Neutrophil (primary cell): Measurements from ENCODE around the gene ZSWIM9.
A peak's percentile ranks its signal among the peaks of the same experiment; 100 is the strongest.

Experiments
- H3K27ac ChIP-seq: fragments of 200-600 bp; sonication (generic); 2 replicates; pipeline ENCODE4 v1.5.1; 2016; ENCODE audit warnings: mild to moderate bottlenecking, moderate library complexity
- H3K27me3 ChIP-seq: fragments of 200-600 bp; sonication (generic); 2 replicates; pipeline ENCODE4 v1.6.0; 2016; ENCODE audit warnings: mild to moderate bottlenecking
- H3K36me3 ChIP-seq: fragments of 200-600 bp; sonication (generic); 2 replicates; pipeline ENCODE4 v1.5.1; 2017
- H3K4me1 ChIP-seq, 2 experiments: fragments of 200-600 bp in 1 of 2; sonication (generic) in 1 of 2; 1 replicate in 1 of 2; 2 replicates in 1 of 2; pipeline versions ENCODE4 v1.5.1 to v1.6.1; 2013 to 2016; ENCODE audit warnings: low read depth in 1 of 2, low read length in 1 of 2, mild to moderate bottlenecking in 1 of 2, moderate library complexity in 1 of 2; ENCODE audit not compliant: control insufficient read depth in 1 of 2, insufficient read depth in 1 of 2
- H3K4me3 ChIP-seq, 2 experiments: fragments of 200-600 bp in 1 of 2; sonication (generic) in 1 of 2; 1 replicate in 1 of 2; 2 replicates in 1 of 2; pipeline ENCODE4 v1.5.1; 2013 to 2016; ENCODE audit warnings: low read depth in 1 of 2, low read length in 1 of 2, mild to moderate bottlenecking in 1 of 2, moderate library complexity in 1 of 2
- H3K9me3 ChIP-seq: fragments of 200-600 bp; sonication (generic); 2 replicates; pipeline ENCODE4 v1.5.1; 2016
- TF ChIP-seq, protein P1 (sequence below): fragments of 200-600 bp; sonication (generic); IDR thresholded peaks from 2 replicates; pipeline ENCODE4 v1.5.1; 2016; ENCODE audit warnings: antibody characterized with exemption

Gene ZSWIM9

DNA sequence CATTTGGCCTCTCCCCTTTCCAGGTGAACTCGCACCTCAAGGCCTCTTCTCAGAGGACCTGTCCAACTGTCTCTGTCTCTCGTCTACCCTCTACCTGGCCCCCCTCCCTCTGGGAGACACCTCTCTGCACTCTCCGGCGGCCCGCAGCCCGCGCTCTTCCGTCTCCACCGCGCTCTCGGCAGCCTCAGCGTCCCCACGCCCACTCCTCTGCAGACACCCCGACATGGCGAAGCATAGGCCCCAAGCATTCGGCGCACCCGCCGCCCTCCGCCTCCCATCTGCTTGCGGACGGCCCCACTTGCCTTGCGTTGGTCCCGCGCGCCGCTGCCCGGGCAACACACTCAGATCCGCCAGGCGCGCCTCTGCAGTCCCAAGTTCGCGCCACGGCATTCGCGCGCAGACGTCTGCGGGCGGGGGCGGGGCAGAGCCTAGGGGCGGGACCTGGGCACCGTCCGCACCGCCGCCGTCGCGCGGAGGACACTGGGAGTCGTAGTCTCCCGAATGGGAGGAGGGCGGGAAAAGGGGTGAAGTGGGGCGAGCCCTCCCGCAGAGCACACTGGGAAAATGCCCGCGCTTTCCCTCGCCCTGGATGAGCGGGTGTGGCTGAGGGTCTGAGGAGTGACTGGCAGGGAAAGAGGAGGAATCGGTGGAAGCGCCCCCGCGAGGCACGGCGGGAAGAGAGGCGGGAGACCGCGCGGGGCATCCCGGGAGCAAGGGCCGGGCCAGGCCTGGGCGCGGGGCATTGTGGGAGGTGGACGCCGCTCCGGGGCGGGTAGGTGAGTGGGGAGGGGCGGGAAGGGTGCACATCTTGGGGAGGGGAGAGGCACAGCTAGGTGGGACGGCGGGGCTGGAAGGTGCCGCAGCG is at the start of gene ZSWIM9, which contains the start of gene LIG1:
TSS of gene ZSWIM9 (plus strand) at position 742 of the 865 bp plus-strand sequence. CDS start 1,123 bp downstream, outside the sequence.
TSS of gene LIG1 (minus strand) at position 406 of the 865 bp plus-strand sequence. CDS start 4,778 bp downstream, outside the sequence.
- Histone ChIP-seq H3K27ac (peak within 1 kb of the TSS; percentile 82), H3K27me3 (no peaks in the 10 kb centered on the region), H3K9me3 (no peaks in the 10 kb centered on the region), H3K36me3 (no peaks in the 10 kb centered on the region), H3K4me3 (peak within 1 kb of the TSS; percentile 79 to 89), H3K4me1 (peaks cover 29 to 33% of the 10 kb centered on the region in 2 experiments)
- TF ChIP-seq, protein P1, sequence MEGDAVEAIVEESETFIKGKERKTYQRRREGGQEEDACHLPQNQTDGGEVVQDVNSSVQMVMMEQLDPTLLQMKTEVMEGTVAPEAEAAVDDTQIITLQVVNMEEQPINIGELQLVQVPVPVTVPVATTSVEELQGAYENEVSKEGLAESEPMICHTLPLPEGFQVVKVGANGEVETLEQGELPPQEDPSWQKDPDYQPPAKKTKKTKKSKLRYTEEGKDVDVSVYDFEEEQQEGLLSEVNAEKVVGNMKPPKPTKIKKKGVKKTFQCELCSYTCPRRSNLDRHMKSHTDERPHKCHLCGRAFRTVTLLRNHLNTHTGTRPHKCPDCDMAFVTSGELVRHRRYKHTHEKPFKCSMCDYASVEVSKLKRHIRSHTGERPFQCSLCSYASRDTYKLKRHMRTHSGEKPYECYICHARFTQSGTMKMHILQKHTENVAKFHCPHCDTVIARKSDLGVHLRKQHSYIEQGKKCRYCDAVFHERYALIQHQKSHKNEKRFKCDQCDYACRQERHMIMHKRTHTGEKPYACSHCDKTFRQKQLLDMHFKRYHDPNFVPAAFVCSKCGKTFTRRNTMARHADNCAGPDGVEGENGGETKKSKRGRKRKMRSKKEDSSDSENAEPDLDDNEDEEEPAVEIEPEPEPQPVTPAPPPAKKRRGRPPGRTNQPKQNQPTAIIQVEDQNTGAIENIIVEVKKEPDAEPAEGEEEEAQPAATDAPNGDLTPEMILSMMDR: peak; percentile 57

DNA sequence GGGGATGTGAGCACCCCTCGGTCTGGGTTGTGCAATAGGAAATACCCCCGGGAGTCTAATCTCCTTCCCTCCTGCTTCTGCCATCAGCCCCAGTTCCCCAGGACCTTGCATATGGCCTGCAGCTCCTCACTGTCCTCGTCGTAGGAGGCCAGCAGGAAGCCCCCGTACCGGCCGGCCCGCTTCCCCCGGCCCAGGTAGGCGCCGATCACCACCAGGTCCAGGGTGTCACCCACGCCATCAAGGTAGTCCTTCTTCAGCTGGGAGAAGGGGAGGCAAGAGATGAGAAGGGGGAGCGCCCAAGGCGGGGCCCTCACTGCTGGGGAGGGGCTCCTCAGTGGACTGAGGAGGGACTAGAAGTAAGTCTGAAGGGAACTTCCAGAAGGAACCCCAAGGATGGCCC is 49.4 kb upstream of the ZSWIM9 start:
- H3K36me3 ChIP-seq: peaks cover 61% of the 10 kb centered on the region

DNA sequence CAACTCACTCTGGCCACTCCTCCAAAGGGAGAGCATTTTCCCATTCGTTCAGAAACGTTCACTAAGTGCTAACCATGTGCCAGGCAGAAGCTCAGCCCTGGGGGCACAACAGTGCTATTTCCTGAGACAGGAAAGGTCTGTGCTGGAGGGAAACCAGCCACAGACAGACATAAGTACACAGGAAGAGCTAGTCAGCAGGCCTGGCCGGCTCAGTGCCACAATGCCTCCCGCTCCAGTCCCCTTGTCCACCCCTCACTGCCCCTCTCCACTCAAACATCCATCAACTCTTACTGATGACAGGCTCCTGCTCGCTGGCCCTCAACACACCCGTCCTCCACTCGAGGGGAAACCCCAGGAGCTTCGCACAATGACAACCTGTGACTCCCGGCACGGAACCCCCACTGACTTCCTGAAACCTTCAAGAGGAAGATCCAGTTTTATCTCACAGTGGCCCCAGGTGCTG is 48.5 kb upstream of the ZSWIM9 start:
- H3K4me1 ChIP-seq: no peaks in the 10 kb centered on the region
- H3K27ac ChIP-seq: no peak overlapping the region
- TF ChIP-seq, protein P1: no peak
- H3K36me3 ChIP-seq: peaks cover 58% of the 10 kb centered on the region
- H3K4me3 ChIP-seq: no peak overlapping the region
- H3K27me3 ChIP-seq: no peaks in the 10 kb centered on the region
- no peaks in the 10 kb centered on the region for H3K9me3 ChIP-seq

More for the DNA sequence above, 49.4 kb upstream of the ZSWIM9 start:
- H3K27ac ChIP-seq: no peak overlapping the region
- no peaks in the 10 kb centered on the region for H3K9me3 ChIP-seq
- H3K4me3 ChIP-seq: no peak overlapping the region
- no peaks in the 10 kb centered on the region for H3K4me1 ChIP-seq
- no peaks in the 10 kb centered on the region for H3K27me3 ChIP-seq
- TF ChIP-seq, protein P1: no peak

DNA sequence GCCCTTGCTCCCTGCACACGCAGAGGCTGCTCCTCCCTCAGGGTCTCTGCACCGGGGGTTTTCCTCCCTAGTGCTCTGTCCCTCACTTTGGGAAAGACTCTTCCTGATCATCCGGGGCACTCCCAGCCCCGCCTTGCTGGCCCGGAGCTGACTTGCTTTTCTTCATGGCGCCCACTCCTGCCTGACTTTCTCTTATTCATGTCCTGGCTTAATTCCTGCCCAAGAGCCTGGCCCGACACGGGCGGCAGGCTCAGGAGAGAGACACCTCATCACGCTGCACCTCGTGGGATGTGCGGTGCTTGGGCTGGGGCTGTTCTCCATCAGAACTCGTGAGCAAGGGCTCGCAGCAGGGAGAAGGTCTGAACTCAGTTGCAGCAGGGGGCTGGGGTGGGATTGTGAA is 48.1 kb upstream of the ZSWIM9 start:
- Histone ChIP-seq H3K36me3 (peaks cover 59% of the 10 kb centered on the region), H3K27ac (no peak overlapping the region), H3K4me3 (no peak overlapping the region), H3K27me3 (no peaks in the 10 kb centered on the region), H3K4me1 (no peaks in the 10 kb centered on the region), H3K9me3 (no peaks in the 10 kb centered on the region)
- TF ChIP-seq, protein P1: no peak

DNA sequence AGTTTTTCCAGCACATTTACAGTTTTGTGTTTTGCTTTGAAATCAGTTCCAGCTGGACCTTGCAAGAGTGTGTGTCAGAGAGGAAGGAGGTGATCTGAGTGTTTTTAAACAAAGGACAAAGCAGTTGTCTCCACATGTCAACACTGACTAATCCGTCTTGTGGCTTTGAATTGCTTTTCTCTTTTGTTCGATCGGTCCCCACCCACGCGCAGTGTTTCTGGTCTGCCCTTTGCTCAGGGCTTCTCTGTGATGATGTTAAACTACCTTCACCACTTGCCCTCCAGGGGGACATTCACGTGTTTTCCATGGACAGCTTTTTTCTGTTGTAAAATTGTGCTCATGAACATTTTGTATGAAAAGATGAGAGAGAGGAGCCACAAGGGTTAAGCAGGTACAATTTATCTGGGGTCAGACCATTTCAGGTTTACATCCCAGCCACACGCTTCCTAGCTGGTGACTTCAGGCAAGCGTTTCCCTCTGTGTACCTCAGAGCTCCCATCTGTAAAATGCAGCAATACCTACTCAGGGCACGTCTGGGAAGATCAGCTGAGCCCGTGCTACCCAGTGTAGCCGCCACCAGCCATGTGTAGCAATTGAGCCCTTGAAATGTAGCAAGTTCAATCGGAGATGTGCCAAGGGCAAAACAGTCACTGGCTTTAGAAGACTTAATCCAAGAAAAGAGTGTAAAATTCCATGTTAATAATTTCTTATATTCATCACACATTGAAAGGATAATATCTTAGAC is 46.4 kb upstream of the ZSWIM9 start:
- TF ChIP-seq, protein P1: no peak
- peaks cover 66% of the 10 kb centered on the region for H3K36me3 ChIP-seq
- no peak overlapping the region for H3K27ac ChIP-seq

More for the DNA sequence above, 46.4 kb upstream of the ZSWIM9 start:
- no peaks in the 10 kb centered on the region for H3K27me3 ChIP-seq
- H3K9me3 ChIP-seq: no peaks in the 10 kb centered on the region
- no peaks in the 10 kb centered on the region for H3K4me1 ChIP-seq
- no peak overlapping the region for H3K4me3 ChIP-seq
